PC-3 (cell line): ENCODE results near the gene GDAP2.

Experiments
- EZH2 ChIP-seq: fragments of 300-600 bp; sonication (generic); IDR thresholded peaks from one replicate; pipeline ENCODE4 v1.6.1; 2017; ENCODE audit warnings: antibody characterized with exemption, mild to moderate bottlenecking, low read length; ENCODE audit not compliant: unreplicated experiment
- TF ChIP-seq, protein P1 (sequence below): fragments of 300-600 bp; sonication (generic); conservative IDR thresholded peaks from 2 replicates; pipeline ENCODE4 v1.5.1; 2017; ENCODE audit warnings: antibody characterized with exemption, low read depth, mild to moderate bottlenecking, low read length

- TF ChIP-seq, protein P1, sequence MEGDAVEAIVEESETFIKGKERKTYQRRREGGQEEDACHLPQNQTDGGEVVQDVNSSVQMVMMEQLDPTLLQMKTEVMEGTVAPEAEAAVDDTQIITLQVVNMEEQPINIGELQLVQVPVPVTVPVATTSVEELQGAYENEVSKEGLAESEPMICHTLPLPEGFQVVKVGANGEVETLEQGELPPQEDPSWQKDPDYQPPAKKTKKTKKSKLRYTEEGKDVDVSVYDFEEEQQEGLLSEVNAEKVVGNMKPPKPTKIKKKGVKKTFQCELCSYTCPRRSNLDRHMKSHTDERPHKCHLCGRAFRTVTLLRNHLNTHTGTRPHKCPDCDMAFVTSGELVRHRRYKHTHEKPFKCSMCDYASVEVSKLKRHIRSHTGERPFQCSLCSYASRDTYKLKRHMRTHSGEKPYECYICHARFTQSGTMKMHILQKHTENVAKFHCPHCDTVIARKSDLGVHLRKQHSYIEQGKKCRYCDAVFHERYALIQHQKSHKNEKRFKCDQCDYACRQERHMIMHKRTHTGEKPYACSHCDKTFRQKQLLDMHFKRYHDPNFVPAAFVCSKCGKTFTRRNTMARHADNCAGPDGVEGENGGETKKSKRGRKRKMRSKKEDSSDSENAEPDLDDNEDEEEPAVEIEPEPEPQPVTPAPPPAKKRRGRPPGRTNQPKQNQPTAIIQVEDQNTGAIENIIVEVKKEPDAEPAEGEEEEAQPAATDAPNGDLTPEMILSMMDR = no peak
- TF ChIP-seq EZH2 = no peak
These were observed 111.0 kb downstream of the GDAP2 start for GRCh38 chr1:117818456-117818855.
